Effector memory CD4-positive, alpha-beta T cell (primary cell): ENCODE data around the gene PTCH2.

Experiments
- DNase-seq, 3 donors: peaks; one replicate each; pipeline ENCODE4 v3.0.0-alpha.2; 2020
- H3K27ac ChIP-seq: 2 replicates; pipeline ENCODE4 v1.7.0; 2013; ENCODE audit warnings: mild to moderate bottlenecking, low read length, moderate library complexity; ENCODE audit not compliant: insufficient read depth, poor library complexity, severe bottlenecking
- H3K27me3 ChIP-seq: replicated peaks from 2 replicates; pipeline ENCODE4 v1.7.0; 2013; ENCODE audit warnings: mild to moderate bottlenecking, low read length; ENCODE audit not compliant: insufficient read depth, control insufficient read depth, poor library complexity, severe bottlenecking
- H3K36me3 ChIP-seq: 2 replicates; pipeline ENCODE4 v1.7.0; 2013; ENCODE audit warnings: mild to moderate bottlenecking, low read length, moderate library complexity; ENCODE audit not compliant: control insufficient read depth, insufficient read depth
- H3K4me1 ChIP-seq: 2 replicates; pipeline ENCODE4 v1.7.0; 2013; ENCODE audit warnings: low read length, mild to moderate bottlenecking; ENCODE audit not compliant: control insufficient read depth, insufficient read depth, poor library complexity, severe bottlenecking
- H3K4me3 ChIP-seq: 2 replicates; pipeline ENCODE4 v1.7.0; 2013; ENCODE audit warnings: low read length, low read depth, mild to moderate bottlenecking; ENCODE audit not compliant: insufficient read depth, poor library complexity, severe bottlenecking
- H3K9me3 ChIP-seq: 2 replicates; pipeline ENCODE4 v1.7.0; 2013; ENCODE audit warnings: mild to moderate bottlenecking, low read length, moderate library complexity; ENCODE audit not compliant: control insufficient read depth

The PTCH2 gene

GRCh38 chr1:44860331-44860730 is 17.3 kb upstream of the PTCH2 start:
- Histone ChIP-seq H3K4me1 (no peaks in the 10 kb centered on the region), H3K4me3 (no peak overlapping the region), H3K27ac (no peak overlapping the region), H3K27me3 (no peaks in the 10 kb centered on the region), H3K36me3 (no peaks in the 10 kb centered on the region), H3K9me3 (no peaks in the 10 kb centered on the region)
- no peak for DNase-seq

DNA sequence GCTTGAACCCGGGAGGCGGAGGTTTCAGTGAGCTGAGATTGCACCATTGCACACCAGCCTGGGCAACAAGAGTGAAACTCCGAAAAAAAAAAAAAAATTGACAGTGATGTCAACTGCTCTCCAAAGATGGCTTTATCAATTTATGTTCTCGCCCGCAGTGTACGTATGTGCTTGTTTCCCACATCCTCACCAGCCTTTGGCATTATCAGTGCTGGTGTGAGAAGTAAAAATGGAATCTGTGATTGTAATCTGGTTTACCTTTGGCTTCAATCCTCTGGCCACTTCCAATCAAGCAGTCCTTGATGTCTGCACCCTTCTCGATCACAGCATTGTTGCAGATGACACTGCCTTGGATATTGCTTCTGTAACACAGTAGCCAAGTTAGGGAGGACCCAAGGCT is 14.4 kb upstream of the PTCH2 start:
- Histone ChIP-seq H3K9me3 (no peaks in the 10 kb centered on the region), H3K27ac (no peak overlapping the region), H3K36me3 (no peaks in the 10 kb centered on the region), H3K4me1 (no peaks in the 10 kb centered on the region), H3K27me3 (no peaks in the 10 kb centered on the region), H3K4me3 (no peak overlapping the region)
- no peak for DNase-seq

GRCh38 chr1:44855742-44856141 is 12.7 kb upstream of the PTCH2 start:
- DNase-seq: no peak
- Histone ChIP-seq H3K4me1 (no peaks in the 10 kb centered on the region), H3K36me3 (no peaks in the 10 kb centered on the region), H3K4me3 (no peak overlapping the region), H3K27ac (no peak overlapping the region), H3K27me3 (no peaks in the 10 kb centered on the region), H3K9me3 (no peaks in the 10 kb centered on the region)

DNA sequence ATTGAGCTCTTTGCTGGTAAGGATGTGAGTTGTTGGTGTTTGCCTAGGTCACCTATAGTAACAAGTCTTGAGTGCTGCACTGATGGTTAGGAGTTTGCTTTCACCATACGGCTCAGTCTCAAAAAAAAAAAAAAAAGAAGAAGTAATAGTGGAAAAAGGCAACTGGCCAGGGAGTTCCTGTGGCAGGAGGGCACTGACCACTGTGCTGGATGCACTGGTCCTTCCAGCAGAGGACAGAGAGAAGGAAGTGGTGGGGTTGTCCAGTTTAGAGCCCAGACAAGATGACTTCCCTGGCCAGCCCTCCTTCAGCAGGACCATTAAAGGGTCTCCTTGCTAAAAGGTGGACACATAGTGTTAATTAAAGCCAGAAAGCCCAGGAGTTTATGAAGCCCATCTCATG is 11.9 kb upstream of the PTCH2 start:
- no peak overlapping the region for H3K27ac ChIP-seq
- H3K4me3 ChIP-seq: no peak overlapping the region
- H3K36me3 ChIP-seq: no peaks in the 10 kb centered on the region
- H3K27me3 ChIP-seq: no peaks in the 10 kb centered on the region
- no peak for DNase-seq
- no peaks in the 10 kb centered on the region for H3K4me1 ChIP-seq
- no peaks in the 10 kb centered on the region for H3K9me3 ChIP-seq

DNA sequence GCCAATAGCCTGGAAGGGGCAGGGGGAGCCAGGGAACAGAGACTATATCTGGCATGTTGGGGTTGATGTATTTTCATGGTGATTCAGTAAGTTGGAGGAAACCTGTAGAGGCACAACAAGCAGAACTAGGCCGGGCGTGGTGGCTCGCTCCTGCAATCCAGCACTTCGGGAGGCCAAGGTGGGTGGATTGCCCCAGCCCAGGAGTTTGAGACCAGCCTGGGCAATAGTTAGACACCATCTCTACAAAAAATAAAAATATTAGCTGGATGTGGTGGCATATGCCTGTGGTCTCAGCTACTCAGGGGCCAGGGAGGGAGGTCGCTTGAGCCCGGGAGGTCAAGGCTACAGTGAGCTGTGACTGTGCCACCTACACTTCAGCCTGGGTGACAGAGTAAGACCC is 10.1 kb upstream of the PTCH2 start:
- Histone ChIP-seq H3K27me3 (no peaks in the 10 kb centered on the region), H3K27ac (no peak overlapping the region), H3K4me1 (no peaks in the 10 kb centered on the region), H3K4me3 (no peak overlapping the region), H3K9me3 (no peaks in the 10 kb centered on the region), H3K36me3 (no peaks in the 10 kb centered on the region)
- DNase-seq: no peak

- Histone ChIP-seq H3K9me3 (no peaks in the 10 kb centered on the region), H3K27ac (no peak overlapping the region), H3K36me3 (no peaks in the 10 kb centered on the region), H3K4me1 (no peaks in the 10 kb centered on the region), H3K4me3 (no peak overlapping the region), H3K27me3 (no peaks in the 10 kb centered on the region)
- no peak for DNase-seq
Observed at GRCh38 chr1:44851308-44851707, 8.3 kb upstream of the PTCH2 start.

GRCh38 chr1:44849575-44850132 is 6.6 kb upstream of the PTCH2 start:
- no peak for DNase-seq
- H3K27me3 ChIP-seq: no peaks in the 10 kb centered on the region
- H3K9me3 ChIP-seq: no peaks in the 10 kb centered on the region
- no peaks in the 10 kb centered on the region for H3K36me3 ChIP-seq
- no peak overlapping the region for H3K27ac ChIP-seq
- no peak overlapping the region for H3K4me3 ChIP-seq
- H3K4me1 ChIP-seq: no peaks in the 10 kb centered on the region

- Histone ChIP-seq H3K4me1 (no peaks in the 10 kb centered on the region), H3K4me3 (no peak overlapping the region), H3K9me3 (no peaks in the 10 kb centered on the region), H3K27me3 (no peaks in the 10 kb centered on the region), H3K27ac (no peak overlapping the region), H3K36me3 (no peaks in the 10 kb centered on the region)
- no peak for DNase-seq
Observed at GRCh38 chr1:44848456-44849181, 5.6 kb upstream of the PTCH2 start.

DNA sequence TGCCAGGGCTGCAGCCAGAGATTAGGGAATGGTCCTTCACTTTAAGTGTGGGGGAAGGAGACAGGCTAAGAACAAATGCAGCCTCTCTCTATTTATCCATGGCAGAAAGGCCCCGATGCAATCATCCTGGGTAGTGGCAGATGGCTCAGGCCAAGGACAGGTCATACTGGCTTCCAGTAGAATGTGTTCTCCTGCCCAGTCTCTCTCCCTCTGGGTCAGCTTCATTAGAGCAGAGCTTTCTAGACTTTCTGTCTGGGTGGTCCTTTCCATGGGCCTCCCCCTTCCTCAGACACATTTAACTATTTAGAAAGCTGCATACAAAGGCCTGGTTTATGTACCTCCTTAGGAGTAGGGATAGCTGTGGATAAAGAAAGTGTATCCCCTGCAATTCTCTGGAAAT is 4.8 kb upstream of the PTCH2 start:
- no peak overlapping the region for H3K4me3 ChIP-seq
- H3K9me3 ChIP-seq: no peaks in the 10 kb centered on the region
- no peaks in the 10 kb centered on the region for H3K27me3 ChIP-seq
- H3K27ac ChIP-seq: no peak overlapping the region
- no peak for DNase-seq
- no peaks in the 10 kb centered on the region for H3K36me3 ChIP-seq
- H3K4me1 ChIP-seq: peaks cover 5% of the 10 kb centered on the region

DNA sequence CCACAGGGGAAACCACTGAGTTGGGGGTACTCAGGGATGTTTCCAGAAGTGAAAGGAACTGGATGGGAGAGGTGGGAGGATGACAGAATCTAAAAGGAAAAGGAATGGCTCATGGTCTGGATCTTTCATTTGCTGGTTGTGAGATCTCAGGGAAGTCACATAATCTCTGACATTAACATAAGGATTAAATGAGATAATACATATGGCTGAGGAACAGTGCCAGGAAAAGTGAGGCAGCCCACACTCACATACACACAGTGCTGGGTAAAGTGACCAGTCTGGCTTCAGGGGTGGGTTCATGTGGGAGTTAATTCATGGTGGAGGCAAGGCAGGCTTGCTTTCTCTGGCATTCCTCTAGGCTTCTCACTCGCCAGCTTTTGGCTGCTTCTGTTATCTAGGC is 3.9 kb upstream of the PTCH2 start:
- Histone ChIP-seq H3K27me3 (no peaks in the 10 kb centered on the region), H3K9me3 (no peaks in the 10 kb centered on the region), H3K27ac (no peak overlapping the region), H3K36me3 (no peaks in the 10 kb centered on the region), H3K4me1 (peaks cover 9% of the 10 kb centered on the region), H3K4me3 (no peak overlapping the region)
- no peak for DNase-seq
